ENCODE results near the gene SYDE2.
"Not testable (repeated sequence)": the region's sequence is repeated elsewhere in the genome, so short reads cannot be mapped to it uniquely, and the experiment has no call there.

SYDE2 gene

DNA sequence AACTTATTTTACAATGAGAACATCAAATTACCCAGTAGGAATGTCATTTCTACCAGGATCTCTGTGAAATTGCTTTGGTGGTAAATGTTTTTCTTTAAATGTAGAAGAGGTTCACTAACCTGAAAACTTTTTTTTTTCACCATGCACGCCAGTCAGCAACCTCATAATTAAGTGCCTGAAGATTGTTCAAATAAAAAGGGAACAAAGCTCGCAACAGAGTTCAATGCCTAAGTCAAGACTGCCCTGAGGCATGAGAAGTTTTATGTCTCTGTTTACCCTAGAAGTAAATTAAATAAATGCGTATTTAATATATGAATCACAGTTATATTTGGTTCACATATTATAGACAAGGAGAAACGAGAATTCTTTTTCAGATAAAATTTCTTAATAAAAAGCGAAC is 13.8 kb upstream of the SYDE2 start:
- H3K4me3 ChIP-seq (ENCODE audit: low read depth, low read length), result no peak overlapping the region

DNA sequence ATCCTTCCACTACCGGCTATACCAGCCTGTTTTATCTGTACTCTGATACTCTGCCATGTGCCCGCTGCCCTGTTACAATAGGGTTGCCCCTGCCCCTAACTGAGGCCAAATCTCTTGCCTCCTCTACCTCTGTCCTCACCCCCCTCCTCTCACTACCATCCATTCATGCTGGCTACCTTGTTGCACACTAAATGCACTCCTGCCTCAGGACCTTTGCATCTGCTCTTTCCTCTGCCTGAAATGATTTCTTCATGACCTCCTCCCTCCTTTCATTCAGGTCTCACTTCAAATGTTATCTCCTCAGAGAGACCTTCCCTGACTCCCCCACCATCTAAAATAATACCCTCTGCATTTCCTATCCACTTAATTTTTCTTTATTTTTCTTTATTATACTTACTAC is 7.7 kb upstream of the SYDE2 start:
- H3K4me3 ChIP-seq (ENCODE audit: low read depth, low read length), result no peak overlapping the region

DNA sequence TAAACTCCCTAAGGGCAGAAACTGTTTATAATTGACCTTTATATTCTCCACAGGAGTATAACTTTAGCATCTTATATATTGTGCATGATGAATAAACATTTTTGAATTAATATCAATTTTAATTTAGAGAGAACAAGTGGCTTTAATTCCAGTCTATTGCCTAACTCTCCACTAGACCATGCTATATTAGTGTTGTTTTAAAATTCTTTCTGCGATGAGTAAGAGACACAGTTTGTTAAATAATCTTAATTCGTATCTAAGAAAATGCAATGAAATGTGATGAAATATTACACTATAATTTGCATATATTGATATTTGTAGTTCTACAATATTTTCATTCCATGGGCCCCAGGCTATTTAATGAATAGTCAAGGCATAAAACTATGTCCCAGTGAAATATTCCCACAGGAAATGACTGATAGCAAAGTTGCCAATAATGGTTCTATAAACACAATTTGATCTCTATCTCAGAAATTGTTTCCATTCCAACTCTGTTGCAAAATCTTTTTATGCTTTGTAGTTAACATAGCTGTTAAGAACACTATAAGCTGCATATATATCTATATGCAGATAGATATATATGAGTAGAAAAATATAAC is 2.9 kb upstream of the SYDE2 start:
- no peak overlapping the region for H3K4me3 ChIP-seq (ENCODE audit: low read depth, low read length)

DNA sequence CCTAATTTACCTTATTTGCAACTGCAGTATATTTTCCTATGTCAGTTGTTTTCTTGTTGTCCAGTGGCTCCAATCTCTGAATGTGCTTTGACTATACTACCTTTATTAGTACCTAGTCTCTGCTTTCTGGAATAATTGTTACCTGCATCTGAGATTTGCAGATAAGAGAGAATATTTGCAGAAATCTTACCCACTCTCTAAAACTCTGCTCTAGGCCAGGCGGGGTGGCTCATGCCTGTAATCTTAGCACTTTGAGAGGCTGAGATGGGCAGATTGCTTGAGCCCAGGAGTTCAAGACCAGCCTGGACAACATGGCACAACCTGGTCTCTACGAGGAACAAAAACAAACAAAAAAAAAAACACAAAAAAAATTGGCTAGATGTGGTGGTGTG is 2.0 kb upstream of the SYDE2 start:
- no peak overlapping the region for H3K4me3 ChIP-seq (ENCODE audit: low read depth, low read length)

DNA sequence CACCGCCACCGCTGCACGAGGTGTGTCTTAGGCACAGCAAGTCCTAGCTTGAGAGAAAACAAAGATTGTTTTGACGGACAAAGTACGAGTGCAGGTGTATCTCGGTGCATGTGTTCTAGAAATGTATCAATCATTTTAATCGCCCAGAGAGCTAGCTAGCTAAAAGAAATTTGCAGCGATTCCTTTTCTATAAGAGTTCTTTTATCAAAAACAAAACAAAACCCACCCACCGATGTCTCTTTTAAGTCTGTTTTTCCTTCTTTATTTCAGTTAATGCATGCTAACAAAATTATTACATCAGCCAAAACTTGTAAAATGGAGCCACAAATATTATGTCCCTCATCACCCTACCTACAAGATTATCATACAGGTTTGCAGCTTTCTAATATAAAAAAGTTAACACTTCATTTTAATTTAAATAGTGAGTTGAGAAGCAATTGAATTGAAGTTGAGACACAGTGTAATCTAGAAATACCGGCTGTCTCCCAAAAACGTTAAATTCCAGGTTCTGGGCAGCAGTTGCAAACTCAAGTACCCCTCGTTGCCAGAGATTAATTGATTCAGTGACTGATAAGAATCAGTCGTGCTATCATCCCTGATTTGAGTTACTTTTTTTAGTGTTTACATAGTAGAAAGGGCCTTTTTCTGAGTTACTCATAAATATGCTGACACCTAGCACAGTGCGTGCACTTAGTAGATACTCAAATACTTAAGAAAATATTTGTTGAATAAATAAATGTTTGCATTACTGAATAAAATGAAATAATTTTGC is 1.5 kb upstream of the SYDE2 start:
- peak overlapping the region; percentile 82 for H3K4me3 ChIP-seq (ENCODE audit: low read depth, low read length)

DNA sequence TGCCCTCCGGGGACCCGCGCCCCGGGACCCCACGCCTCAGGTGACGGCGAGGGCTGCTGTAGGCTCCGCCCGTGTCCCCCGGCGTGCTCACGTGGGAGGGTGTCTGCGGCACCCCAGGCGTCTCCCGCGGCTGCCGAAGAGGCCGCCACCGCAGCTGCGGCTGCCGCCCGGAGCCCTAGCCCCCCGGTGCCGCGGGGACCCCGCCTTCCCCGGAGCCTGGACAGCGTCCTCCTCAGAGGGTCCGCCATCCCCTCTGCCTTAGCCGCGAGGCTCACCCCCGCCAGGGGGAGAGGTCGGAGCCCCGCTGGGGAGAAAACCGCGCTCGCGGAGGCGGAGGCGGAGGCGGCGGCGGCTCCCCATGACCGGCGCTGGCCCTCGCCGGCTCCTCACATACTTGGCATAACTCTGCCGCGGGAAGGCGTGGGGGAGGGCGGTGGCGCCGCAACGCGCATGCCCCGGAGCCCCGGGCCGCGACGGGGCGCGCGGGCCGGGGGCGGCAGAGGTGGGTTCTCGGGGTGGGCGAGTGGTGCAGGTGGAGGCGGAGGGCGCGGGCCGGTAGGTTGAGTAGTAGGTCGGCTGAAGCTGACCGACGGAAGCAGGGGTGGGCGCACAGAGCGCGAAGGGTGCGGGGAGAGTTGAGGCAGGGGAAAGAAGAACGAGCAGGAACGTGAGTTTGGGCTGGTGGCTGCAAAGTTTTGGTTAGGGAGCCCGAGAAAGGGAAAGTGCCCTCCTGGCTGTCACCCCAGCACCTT is 700 bp upstream of the SYDE2 start:
- H3K4me3 ChIP-seq (ENCODE audit: low read depth, low read length), result peak overlapping the region; percentile 82

DNA sequence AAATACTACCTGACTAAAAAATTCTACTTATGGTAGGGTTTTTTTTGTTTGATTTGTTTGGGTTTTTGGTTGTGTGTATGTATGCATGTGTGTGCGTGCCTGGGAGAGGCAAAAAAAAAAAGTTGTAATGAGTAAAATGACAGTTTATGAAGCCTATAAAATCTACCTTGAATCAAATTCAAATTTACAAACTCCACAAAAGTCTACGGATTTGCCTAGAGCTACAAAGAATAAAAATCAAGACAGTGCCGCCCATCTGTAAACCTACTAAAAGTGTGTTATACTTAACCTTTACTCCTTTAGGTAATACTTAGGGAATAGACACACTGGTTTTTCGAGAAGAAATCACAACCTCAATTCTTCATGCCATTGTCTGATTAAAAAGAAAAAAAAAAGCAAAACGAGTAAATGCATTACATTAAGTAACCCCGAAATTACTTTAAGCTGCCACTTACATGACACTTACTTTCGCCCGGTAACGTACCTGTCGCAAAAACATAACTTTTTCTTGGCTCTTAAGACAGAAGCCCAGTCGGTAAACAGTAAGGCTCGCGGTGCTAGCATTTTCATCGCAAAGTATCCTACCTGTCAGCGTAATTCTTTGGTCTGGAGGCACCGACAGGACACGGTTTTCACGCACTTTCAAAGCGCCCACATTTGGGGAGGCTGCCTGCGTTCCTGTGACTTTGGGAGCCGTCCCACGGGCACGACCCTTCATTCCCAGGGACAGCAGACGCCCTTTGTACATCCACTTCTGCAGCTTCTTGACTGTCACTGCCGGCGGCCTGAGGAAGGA is 951 bp downstream of the SYDE2 start:
- H3K4me3 ChIP-seq (ENCODE audit: low read depth, low read length), result peak overlapping the region; percentile 82

DNA sequence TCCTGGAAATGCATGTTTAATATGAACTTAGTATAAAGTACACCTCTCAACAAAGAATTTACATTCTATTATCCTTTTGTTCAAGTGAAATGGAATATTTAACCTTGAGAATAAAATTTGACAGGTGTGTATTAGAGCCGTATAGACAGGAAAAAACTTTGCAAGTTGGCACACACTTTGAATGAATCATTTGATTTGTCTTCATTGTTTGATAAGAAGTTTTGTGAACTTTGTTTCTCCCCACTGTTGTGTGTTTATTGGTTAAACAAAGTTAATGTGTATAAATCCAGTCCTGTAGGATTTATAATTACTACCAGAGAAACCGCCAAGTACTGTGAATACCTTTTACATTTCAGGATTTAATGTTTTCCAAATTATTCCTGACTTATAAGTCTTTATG is 2.0 kb downstream of the SYDE2 start:
- peak overlapping the region; percentile 82 for H3K4me3 ChIP-seq (ENCODE audit: low read depth, low read length)

DNA sequence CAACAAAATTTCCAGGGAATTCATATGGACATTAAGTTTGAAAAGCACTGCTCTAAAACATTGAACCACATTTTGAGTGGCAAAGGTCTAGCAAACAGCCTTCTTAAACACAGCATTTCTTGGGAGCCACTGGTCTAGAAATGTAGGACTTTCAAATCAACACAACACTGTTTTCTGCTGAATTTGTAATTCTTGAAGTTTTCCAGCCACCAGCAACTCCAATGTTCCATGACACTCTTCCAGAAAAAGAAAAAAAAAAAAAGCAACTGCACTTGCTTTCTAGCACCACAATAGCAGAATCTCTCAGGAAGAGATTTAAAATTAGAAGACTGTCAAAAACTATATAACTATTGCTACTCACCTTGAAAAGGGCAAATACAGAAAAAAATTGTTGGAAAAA is 4.5 kb downstream of the SYDE2 start:
- H3K4me3 ChIP-seq (ENCODE audit: low read depth, low read length), result no peak overlapping the region

DNA sequence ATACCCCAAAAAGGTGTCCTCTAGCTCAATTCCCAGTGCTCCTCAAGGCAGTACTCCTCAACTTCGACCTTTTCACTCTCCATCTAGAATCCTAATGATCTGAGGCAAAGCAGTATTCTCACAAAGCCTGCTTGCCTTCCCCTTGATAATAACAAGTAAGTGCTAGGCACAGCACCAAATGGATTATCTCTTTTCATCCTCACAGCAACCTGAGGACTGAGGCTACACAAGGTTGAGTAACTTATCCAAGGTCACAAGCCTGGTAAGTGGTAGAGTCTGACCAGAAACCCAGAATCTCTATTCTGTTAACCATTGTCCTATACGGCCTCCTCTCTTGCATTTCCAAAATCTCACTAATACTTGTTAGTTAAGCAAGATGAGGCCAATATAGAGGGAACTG is 5.1 kb downstream of the SYDE2 start:
- no peak overlapping the region for H3K4me3 ChIP-seq (ENCODE audit: low read depth, low read length)

DNA sequence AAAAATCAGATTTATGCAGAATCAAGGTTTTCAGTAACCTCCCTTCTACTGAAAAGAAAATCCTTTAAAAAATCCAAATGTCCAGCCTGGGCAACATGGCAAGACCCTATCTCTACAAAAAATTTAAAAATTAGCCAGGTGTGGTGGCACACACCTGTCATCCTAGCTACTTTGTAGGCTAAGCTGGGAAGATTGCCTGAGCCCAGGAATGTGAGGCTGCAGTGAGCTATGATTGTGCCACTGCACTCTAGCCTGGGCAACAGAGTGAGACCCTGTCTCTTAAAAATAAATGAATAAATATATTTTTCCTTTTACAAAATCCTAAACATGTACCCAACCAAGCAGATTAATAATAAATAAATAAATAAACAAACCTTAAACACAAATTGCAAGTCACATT is 8.7 kb downstream of the SYDE2 start:
- not testable (repeated sequence) for H3K4me3 ChIP-seq (ENCODE audit: low read depth, low read length)

DNA sequence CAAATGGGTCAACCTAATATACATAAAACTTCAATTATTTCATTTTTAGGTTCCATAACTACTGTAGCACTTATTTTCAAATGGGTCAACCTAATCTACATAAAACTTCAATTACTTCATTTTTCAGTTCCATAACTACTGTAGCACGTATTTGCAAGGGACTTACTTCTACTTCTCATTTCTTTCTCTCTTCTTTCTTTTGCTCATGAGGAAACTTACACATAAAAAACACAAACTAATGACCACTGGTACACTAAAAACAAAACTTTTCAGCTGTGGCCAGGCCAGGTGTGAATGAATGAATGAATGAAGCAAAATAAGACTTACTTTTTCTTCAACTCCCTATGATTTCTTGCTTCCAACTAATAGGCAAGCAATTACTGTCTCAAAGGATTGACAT is 11.7 kb downstream of the SYDE2 start:
- no peak overlapping the region for H3K4me3 ChIP-seq (ENCODE audit: low read depth, low read length)

DNA sequence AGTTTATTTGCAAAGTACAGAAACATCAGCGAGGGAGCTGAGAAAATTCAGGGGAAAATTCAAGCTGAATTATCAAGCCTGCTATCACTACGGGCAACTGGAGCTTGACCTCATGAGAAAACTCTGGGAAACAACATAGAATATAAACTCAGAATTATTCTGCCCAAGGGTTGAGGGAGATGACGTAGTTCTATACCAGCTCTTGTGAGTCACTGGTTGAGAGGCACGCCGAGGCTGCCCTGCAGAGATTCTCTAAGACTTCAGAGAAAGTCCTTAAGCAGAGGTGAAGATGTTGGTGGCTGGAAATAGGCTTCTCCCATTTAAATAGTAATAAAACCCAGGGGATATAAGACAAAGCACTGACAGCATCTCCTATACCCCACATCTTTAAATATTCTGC is 12.3 kb downstream of the SYDE2 start:
- no peak overlapping the region for H3K4me3 ChIP-seq (ENCODE audit: low read depth, low read length)

DNA sequence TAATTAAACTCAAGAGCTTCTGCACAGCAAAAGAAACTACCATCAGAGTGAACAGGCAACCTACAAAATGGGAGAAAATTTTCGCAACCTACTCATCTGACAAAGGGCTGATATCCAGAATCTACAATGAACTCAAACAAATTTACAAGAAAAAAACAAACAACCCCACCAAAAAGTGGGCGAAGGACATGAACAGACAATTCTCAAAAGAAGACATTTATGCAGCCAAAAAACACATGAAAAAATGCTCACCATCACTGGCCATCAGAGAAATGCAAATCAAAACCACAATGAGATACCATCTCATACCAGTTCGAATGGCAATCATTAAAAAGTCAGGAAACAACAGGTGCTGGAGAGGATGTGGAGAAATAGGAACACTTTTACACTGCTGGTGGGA is 13.8 kb downstream of the SYDE2 start:
- H3K4me3 ChIP-seq (ENCODE audit: low read depth, low read length), result not testable (repeated sequence)

DNA sequence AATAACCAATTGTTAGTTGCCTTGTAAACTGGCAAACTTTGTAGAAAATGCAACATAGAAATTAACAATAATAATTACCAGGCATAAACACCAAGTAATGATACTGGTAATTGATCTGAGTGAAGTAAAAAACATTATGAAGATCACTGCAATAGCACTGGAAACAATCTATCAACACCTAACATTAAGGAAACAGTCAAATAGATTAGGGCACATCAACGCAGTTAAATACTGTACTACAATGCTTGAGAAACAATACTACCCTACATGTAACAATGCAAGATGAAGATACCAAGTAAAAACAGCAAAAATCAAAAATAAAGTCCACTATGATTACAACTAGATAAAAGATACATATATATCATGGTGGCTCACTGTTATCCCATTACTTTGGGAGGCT is 16.6 kb downstream of the SYDE2 start:
- H3K4me3 ChIP-seq (ENCODE audit: low read depth, low read length), result no peak overlapping the region

DNA sequence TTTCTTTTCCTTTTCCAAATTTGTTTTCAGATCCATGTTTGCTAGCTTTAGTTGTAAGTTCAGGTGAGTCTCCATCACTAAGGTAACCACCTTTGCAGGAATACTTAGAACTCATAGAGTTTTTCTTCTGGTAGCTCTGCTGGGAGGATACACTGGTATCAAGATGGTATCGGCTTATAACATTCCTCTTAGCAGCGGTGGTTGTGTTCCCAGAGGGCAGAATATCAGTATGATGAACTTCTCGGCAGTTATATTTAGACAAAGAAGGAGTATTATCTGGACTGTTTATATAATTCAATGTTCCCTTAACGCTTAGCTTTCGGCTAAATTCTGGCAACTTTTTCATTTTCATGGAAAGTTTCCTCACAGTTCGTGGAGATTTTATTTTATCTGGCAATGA is 18.1 kb downstream of the SYDE2 start:
- no peak overlapping the region for H3K4me3 ChIP-seq (ENCODE audit: low read depth, low read length)

DNA sequence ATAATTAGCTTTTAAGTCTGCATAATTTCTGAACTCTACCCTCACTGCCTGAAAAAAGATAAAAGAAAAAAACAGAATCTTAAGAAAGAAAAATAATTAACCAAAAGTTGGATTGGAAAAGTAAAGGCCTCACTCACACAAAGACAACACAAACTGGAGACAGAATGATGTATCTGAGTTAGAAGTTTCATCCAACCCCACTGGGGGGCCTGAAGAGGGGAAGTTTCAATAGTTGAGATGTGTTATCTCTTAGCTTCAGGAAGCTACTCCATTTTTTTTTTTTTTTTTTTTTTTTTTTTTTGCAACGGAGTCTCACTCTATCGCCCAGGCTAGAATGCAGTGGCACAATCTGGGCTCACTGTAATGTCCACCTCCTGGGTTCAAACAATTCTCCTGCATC is 19.9 kb downstream of the SYDE2 start:
- no peak overlapping the region for H3K4me3 ChIP-seq (ENCODE audit: low read depth, low read length)

DNA sequence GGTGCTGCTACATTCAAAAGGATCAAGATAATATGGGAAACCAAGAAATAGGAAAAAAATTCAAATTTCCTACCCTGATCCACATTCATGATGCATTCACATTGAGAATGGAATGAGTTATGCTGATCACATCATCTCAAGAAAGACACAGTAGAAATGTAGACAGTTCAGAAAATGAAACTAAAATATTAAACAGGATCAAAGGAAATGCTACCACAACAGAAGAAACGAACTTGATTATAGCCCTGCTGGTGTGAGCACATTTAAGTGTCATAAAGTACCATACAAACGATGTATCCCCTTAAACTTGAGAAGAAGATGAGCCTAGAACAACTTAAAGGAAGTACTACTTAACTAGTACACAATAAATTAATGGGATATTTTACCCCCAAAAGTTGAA is 21.3 kb downstream of the SYDE2 start:
- no peak overlapping the region for H3K4me3 ChIP-seq (ENCODE audit: low read depth, low read length)

DNA sequence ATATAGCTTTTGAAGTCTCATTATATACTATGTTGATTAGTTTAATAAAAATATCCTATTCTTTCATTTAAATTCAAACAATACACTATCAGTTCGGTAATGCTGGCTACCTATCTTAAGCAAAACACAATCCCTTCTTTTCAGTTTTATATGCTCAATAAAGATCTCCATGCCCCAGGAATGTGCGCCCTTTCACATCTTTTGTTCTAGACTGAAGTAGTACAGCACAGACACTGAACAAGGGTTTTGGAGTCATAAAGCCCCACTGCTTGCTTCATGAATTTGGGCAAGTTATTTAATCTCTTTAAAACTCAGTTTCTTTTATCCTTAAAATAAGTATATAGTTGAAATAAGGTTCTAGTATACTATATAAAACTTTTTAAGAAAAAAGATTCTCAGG is 22.4 kb downstream of the SYDE2 start:
- H3K4me3 ChIP-seq (ENCODE audit: low read depth, low read length), result no peak overlapping the region

DNA sequence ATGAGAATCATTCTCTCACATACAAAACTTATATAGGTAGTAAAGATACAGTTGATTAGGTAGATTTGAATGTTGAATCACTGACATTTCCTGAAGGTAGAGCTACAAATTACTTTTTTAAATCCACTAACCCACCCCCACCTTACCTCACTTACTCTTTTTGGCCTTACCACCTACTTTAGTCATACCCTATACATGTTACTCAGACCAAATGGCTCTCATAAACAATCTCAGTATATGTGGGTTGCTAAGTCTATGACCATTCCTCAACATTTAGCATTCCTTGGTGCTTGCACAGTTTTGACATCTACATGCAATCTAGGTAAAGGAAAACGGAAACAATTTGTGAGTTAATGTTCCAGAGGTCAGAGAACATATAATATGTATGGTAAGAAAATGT is 26.3 kb downstream of the SYDE2 start:
- H3K4me3 ChIP-seq (ENCODE audit: low read depth, low read length), result no peak overlapping the region

DNA sequence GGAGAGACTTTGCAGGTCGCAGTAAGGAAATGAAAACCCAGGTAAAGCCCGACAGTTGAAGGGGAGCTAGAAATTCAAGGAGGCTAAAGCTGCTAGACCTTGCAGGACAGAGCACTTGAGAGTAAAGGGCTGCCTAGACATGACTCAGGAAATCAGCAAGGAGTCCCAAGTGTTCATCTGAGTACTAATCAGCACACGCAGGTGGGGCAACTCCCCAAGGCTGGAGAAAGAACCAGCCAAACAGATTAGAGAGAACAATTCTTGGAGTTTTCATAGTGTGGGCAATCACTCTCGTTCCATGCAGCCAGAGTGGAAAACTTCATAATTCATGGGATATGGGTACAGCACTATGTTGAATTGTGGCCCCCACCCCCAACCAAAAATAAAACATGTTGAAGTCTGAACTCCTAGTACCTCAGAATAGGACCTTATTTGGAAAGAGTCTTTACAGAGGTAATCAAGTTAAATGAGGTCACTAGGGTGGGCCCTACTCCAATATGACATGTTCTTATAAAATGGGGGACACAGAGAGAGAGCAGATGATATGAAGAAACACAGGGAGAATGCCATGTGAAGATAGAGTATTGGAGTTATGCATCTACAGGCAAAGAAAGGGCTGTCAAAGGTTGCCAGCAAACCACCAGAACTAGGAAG is 28.0 kb downstream of the SYDE2 start:
- no peak overlapping the region for H3K4me3 ChIP-seq (ENCODE audit: low read depth, low read length)

Measured in iPS-11a (cell line).